Adipocyte (in vitro differentiated cells): ENCODE results near the gene RBFOX2.

Experiments
- DNase-seq: peaks from one replicate; pipeline ENCODE4 v3.0.0-alpha.2; 2015; ENCODE audit warnings: low read depth
- H3K27me3 ChIP-seq: replicated peaks from 2 replicates; pipeline ENCODE4 v1.7.0; 2013; ENCODE audit warnings: mild to moderate bottlenecking, low read length, moderate library complexity; ENCODE audit not compliant: control insufficient read depth, insufficient read depth
- H3K36me3 ChIP-seq: 2 replicates; pipeline ENCODE4 v1.7.0; 2013; ENCODE audit warnings: low read length, mild to moderate bottlenecking, moderate library complexity; ENCODE audit not compliant: control insufficient read depth, insufficient read depth, severe bottlenecking
- H3K4me1 ChIP-seq: 2 replicates; pipeline ENCODE4 v1.7.0; 2013; ENCODE audit warnings: mild to moderate bottlenecking, low read length, moderate library complexity; ENCODE audit not compliant: control insufficient read depth, insufficient read depth
- H3K4me3 ChIP-seq: 2 replicates; pipeline ENCODE4 v1.7.0; 2013; ENCODE audit warnings: mild to moderate bottlenecking, low read length, moderate library complexity
- H3K9ac ChIP-seq: 2 replicates; pipeline ENCODE4 v1.7.0; 2013; ENCODE audit warnings: mild to moderate bottlenecking, low read length, moderate library complexity
- H3K9me3 ChIP-seq: 2 replicates; pipeline ENCODE4 v1.7.0; 2013; ENCODE audit warnings: mild to moderate bottlenecking, low read length, moderate library complexity; ENCODE audit not compliant: control insufficient read depth

The RBFOX2 gene

DNA sequence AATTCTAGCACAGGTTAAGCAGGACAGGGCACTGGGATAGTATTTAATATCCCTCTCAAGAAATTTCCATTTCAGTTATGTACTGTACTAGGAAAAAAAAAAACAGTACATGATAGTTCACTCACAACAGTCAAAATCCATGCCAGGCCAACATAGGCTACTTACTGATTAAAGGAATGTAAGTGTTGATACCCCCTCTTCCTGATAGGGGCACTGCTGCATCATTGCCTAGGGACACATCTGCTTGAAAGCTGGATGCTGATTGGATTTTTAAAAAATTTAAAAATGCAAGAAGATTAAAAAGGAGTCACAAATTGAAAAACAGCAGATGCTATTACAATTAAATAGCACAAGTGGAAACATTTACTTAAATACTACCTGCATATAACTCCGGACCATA, 267.6 kb downstream of the RBFOX2 start:
- Histone ChIP-seq H3K9me3 (no peaks in the 10 kb centered on the region), H3K4me3 (no peak overlapping the region), H3K4me1 (no peaks in the 10 kb centered on the region), H3K36me3 (peaks cover 44% of the 10 kb centered on the region), H3K27me3 (no peaks in the 10 kb centered on the region), H3K9ac (no peak overlapping the region)
- DNase-seq, result no peak

DNA sequence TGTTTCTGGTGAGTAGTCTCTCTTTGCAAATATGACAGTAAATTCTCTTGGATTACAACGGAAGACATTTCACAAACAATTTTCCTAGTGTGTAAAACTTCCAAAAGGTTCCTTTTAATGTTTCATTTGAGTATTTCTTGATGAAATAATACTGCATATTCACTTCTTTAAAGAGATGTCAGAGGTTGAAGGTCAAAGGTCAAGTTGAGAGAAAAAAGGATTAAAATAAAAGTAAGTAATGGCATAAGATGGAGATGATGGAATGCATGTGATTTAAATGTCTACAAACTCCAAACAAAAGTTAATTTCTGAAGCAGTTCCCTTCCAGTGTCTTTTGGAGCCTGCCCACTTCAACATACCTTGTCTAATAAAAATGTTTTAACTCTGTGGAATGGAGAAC, 270.2 kb downstream of the RBFOX2 start:
- DNase-seq, result no peak
- Histone ChIP-seq H3K4me3 (no peak overlapping the region), H3K9ac (no peak overlapping the region), H3K27me3 (no peaks in the 10 kb centered on the region), H3K9me3 (no peaks in the 10 kb centered on the region), H3K36me3 (peaks cover 60% of the 10 kb centered on the region), H3K4me1 (no peaks in the 10 kb centered on the region)

DNA sequence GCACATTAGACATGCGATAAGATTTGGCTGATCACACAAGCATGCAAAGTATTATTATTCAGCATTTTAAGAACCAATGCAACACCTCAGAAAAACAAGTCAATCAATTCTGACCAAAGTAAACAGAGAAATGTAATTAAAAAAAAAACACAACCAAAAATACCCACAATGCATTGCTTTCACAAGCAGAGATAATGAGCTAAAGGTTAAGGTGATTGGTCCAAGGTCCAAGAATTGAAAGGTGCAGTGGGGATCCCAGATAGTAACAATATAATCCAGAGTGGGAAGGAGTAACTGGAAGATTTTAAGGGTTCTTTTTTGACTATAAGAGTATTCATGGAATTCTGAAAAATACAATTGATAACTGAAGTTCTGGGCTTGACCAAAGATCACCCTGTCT, 271.9 kb downstream of the RBFOX2 start:
- no peaks in the 10 kb centered on the region for H3K27me3 ChIP-seq
- H3K36me3 ChIP-seq, result peaks cover 64% of the 10 kb centered on the region
- no peak overlapping the region for H3K4me3 ChIP-seq
- H3K4me1 ChIP-seq, result peaks cover 12% of the 10 kb centered on the region
- H3K9ac ChIP-seq, result no peak overlapping the region
- DNase-seq, result no peak
- no peaks in the 10 kb centered on the region for H3K9me3 ChIP-seq

DNA sequence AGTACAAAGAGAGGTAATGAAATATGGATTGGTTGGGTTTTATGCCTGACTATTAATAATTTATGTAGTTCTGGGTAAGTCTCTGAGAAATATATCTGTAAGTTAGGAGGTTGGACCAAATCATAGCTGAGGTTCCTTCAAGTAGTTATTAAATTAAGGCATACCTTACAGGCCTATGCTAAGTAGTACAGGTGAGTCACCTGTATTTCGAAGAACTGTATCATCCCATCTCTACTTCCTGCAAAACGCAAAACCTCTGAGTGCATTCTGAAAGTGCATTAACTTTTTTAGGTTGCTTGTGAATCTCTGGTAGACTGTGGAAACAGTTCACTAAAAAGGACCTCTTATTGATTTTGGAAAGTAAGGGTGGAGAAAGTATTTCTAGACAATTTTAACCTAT, 273.9 kb downstream of the RBFOX2 start:
- H3K4me3 ChIP-seq, result no peak overlapping the region
- DNase-seq, result no peak
- H3K9me3 ChIP-seq, result no peaks in the 10 kb centered on the region
- no peak overlapping the region for H3K9ac ChIP-seq
- peaks cover 12% of the 10 kb centered on the region for H3K4me1 ChIP-seq
- peaks cover 53% of the 10 kb centered on the region for H3K36me3 ChIP-seq
- H3K27me3 ChIP-seq, result no peaks in the 10 kb centered on the region

DNA sequence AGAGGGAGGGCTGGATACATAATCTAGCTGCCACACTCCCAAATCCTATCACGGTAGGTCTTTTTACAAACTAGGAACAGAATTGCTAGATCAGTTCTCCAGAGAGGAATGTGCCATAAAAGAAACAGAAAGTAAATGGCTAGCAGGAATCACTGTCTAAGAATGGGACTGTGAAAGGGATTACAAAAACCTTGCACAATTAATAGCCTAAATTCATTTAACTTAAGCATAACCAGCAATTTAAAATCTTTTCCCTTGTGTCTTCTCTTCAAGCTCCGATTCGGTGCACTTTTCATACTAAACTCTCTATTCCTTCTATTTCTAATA, 275.8 kb downstream of the RBFOX2 start:
- Histone ChIP-seq H3K4me1 (peaks cover 12% of the 10 kb centered on the region), H3K27me3 (no peaks in the 10 kb centered on the region), H3K9me3 (no peaks in the 10 kb centered on the region), H3K36me3 (peaks cover 37% of the 10 kb centered on the region), H3K4me3 (peak overlapping the region; percentile 42), H3K9ac (peak overlapping the region; percentile 50)
- DNase-seq, result peak; percentile 31

DNA sequence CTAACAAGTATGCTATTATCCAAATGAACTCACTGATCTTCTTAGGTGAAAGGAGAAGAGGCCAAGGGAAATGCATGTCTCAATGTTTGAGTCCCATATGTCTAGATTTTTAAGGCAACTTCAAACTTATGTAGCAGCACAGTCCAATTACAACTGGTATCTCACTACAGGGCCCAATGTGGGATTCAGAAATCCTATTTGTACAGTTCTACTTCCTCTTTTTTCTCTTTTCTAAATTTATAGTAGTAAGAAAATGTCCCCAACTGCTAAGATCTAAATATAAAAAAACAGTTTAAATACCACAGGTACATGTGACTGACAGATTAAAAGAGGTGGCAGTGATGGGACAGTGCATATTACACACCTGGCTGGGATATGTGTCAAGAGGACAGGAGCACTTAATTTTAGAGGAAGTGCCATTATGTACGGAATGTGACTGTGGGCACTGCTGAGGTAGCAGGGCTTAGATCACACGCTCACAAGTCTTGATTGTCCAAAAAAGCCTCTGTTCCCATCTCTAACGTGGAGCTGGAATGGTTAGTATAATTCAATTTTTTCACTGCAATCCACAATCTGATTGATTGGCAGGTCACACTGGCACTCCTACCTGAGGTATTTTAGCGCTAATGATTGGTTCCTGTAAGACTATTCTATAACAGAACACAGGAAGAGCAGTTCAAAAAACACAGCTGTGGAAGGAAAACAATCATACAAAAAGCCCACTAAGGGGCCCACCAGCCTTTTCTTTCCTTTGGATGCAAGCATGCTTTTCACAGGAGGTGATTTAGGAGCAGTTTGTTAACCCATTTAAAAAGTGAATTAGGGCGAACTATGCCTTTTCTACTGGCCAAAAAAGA, 276.4 kb downstream of the RBFOX2 start:
- Histone ChIP-seq H3K9ac (peak overlapping the region; percentile 50), H3K27me3 (no peaks in the 10 kb centered on the region), H3K36me3 (peaks cover 34% of the 10 kb centered on the region), H3K4me1 (peaks cover 16% of the 10 kb centered on the region), H3K4me3 (peak overlapping the region; percentile 42), H3K9me3 (no peaks in the 10 kb centered on the region)
- no peak for DNase-seq

DNA sequence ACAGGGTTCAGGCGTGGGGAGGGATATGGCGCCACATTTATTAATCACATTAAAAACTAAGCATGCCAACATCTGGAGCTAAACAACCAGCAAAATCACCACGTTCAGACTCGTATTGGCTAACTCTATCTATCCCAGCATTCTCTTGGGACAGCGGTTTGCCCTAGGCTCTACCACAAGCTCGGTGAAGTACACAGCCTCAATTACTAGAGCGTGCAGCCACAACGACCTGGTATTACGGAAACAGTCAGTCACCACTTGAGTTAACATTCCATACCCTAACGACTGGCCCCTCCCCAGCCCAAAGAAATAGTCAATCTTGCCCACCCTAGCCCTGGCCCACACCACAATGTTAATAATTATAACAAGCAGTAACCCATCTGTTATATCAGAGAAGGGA, 278.8 kb downstream of the RBFOX2 start:
- no peak for DNase-seq
- H3K27me3 ChIP-seq, result no peaks in the 10 kb centered on the region
- H3K36me3 ChIP-seq, result peaks cover 42% of the 10 kb centered on the region
- no peaks in the 10 kb centered on the region for H3K9me3 ChIP-seq
- H3K4me3 ChIP-seq, result no peak overlapping the region
- H3K4me1 ChIP-seq, result peaks cover 29% of the 10 kb centered on the region
- H3K9ac ChIP-seq, result no peak overlapping the region

DNA sequence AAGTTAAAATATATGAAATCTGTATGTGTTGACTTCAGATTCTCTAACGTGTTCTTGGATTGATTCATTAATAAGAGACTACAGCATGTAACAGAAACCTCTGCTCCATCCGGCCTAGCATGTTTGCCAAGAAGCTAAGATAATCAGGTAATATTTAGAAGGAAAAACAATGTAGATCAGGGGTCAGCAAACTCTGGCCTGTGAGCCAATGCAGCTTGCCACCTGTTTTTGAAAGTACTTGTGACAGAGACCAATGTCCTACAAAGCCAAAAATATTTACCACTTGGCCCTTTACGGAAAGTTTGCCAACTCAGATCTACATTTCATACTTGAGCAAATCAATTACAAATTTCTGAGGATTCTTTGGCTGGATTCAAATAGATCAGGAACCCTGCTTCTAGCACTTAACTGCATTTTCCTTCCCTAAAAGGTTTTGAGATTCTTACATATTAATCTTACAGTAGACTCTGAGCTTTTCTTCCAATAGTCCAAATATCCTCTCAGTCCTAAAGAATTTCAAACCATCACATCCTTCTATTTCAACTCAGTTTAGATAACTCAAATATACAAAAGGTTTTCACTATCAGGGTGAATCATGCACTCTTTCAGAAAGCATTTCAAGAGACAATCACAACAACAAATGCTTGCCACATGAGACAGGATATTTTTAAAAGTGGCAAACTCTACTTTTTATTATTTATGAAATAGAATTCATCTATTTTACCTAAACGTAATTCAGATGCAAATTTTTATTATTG, 281.5 kb downstream of the RBFOX2 start:
- Histone ChIP-seq H3K4me1 (peaks cover 34% of the 10 kb centered on the region), H3K27me3 (no peaks in the 10 kb centered on the region), H3K4me3 (no peak overlapping the region), H3K9ac (no peak overlapping the region), H3K36me3 (peaks cover 49% of the 10 kb centered on the region), H3K9me3 (no peaks in the 10 kb centered on the region)
- DNase-seq, result peak; percentile 26

DNA sequence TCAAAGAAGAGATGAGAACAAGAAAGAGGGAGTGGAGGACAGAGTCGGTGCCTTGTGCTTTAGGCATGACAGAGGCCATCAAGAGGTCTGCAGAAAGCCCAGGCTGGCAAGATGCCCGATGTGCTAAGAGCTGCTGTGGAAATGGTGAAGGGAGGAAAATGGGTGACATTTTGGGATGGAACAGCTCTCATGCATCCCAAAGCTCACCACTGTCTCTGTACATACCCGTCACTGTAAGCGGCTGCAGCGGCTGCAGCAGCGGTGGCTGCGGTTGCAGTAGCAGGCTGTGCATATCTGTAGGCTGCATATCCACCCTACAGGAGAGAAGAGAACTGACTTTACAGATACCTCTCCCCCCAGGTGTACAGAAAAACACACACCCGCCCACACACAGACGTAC, 282.4 kb downstream of the RBFOX2 start:
- Histone ChIP-seq H3K4me3 (no peak overlapping the region), H3K9ac (no peak overlapping the region), H3K9me3 (no peaks in the 10 kb centered on the region), H3K36me3 (peaks cover 45% of the 10 kb centered on the region), H3K4me1 (peaks cover 43% of the 10 kb centered on the region), H3K27me3 (no peaks in the 10 kb centered on the region)
- no peak for DNase-seq

DNA sequence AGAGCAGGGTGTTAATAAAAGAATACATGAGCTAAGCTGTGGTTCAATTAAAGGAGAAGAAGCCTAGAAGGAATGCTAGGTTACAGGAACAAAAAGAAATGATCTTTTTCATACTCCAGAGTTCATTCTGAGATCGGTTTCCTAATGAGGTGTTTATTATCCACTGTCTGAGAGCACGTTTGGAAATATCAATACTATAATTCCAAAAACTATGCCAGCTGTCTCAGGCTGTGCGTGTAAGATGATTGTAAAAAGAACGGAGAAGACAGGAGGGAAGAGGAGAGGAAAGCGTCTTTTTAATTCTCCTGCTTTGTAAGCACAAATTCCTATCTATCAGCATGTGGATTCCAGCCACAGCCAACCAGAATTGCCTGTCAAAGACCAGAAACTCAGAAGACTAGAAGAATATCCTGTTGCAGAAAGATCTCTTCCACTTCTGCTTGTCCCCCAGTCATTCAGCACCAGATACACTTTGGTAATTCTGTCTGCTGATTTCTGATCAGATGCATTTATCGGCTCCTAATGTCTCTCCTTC, 285.2 kb downstream of the RBFOX2 start:
- peaks cover 40% of the 10 kb centered on the region for H3K36me3 ChIP-seq
- no peaks in the 10 kb centered on the region for H3K9me3 ChIP-seq
- H3K4me1 ChIP-seq, result peaks cover 68% of the 10 kb centered on the region
- no peak overlapping the region for H3K4me3 ChIP-seq
- DNase-seq, result peak; percentile 34
- no peaks in the 10 kb centered on the region for H3K27me3 ChIP-seq
- peak overlapping the region; percentile 5 for H3K9ac ChIP-seq

DNA sequence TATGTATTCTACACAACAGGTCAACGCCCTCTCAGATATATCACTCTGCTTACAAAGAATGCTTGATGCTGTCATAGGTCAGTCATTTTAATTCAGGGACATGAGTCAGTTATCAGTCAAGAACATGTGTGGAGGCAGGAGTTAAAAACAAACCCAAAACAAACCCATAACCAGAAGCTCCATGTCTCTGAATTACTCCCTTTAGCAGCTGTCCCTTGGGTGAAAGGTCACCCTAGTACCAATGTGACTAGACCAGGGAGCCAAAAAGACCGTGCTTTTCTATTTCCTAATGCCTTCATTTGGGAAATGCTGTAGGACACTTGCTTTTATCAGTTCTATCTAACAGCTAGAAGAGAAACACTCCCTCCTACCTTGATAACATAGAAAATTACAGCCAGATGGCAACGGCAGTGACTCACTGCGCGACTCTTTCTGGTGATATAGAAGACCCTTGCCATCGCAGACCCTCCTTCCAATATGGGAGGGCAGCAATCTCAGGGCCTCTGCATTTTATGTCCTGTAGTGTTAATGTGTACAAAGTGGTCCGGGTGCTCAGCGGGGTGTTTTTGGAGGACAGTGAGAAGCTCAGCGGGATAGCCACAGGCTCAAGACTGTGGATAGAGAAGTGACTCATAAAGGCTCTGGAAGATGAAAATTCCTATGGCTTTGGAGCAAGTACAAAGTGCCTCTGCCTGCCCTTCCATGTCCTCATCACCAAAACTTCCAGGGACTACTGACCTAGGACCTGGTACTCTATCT, 286.1 kb downstream of the RBFOX2 start:
- Histone ChIP-seq H3K36me3 (peaks cover 43% of the 10 kb centered on the region), H3K9me3 (no peaks in the 10 kb centered on the region), H3K4me1 (peaks cover 66% of the 10 kb centered on the region), H3K27me3 (no peaks in the 10 kb centered on the region), H3K9ac (peak overlapping the region; percentile 9), H3K4me3 (peak overlapping the region; percentile 30)
- DNase-seq, result peak; percentile 79
